Peyer's patch (tissue), 4 donors: ENCODE measurements around the gene RPS6KA4. TPM values are rescaled to one million over a fixed set of nuclear protein-coding genes. Genes with fewer than 3 reads are reported as not detected.

Experiments
- DNase-seq, 3 donors: peaks; one replicate each; pipeline ENCODE4 v3.0.0-alpha.2; 2017 to 2019
- H3K27ac ChIP-seq, 4 donors: fragments of 200-600 bp; sonication (generic); one replicate each; pipeline ENCODE4 v1.5.1; 2016 to 2019
- H3K27me3 ChIP-seq, 2 donors: fragments of 200-600 bp; sonication (generic); one replicate each; pipeline ENCODE4 v1.5.1; 2019
- H3K36me3 ChIP-seq, 3 donors: fragments of 200-600 bp; sonication (generic); one replicate each; pipeline ENCODE4 v1.5.1; 2016 to 2019
- H3K4me1 ChIP-seq, 4 donors: fragments of 200-600 bp; sonication (generic); one replicate each; pipeline ENCODE4 v1.5.1; 2016 to 2019
- H3K4me3 ChIP-seq, 4 donors: fragments of 200-600 bp; sonication (generic); 1 replicate in 3 of 4; 2 replicates in 1 of 4; pipeline ENCODE4 v1.5.1; 2016 to 2019; ENCODE audit warnings: mild to moderate bottlenecking in 1 of 4
- H3K9me3 ChIP-seq, 4 donors: fragments of 200-600 bp; sonication (generic); one replicate each; pipeline ENCODE4 v1.5.1; 2016 to 2019; ENCODE audit warnings: mild to moderate bottlenecking in 1 of 4
- POLR2A ChIP-seq, 2 donors: fragments of 450-650 bp; IDR thresholded peaks; one replicate each; pipeline ENCODE4 v1.5.1; 2017; ENCODE audit warnings: antibody characterized with exemption in 2 of 2, mild to moderate bottlenecking in 2 of 2, moderate library complexity in 2 of 2
- total RNA-seq, 4 donors: library from RNA; depleted of rRNA; stranded (reverse); fragments of >200 nt; gene quantifications; one replicate each; pipeline ENCODE4 v1.1.0, GENCODE V29; 2016
- TF ChIP-seq, protein P1 (sequence below), 6 experiments: fragments of 450-650 bp in 4 of 6; fragments of 200-600 bp in 2 of 6; sonication (generic) in 1 of 6; IDR thresholded peaks; one replicate each; pipeline ENCODE4 v1.5.1; 2017 to 2019; ENCODE audit warnings: antibody characterized with exemption in 6 of 6, mild to moderate bottlenecking in 3 of 6, moderate library complexity in 1 of 6

The RPS6KA4 gene
- total RNA-seq, 4 donors from 2014 or later = 27.8 to 95.7 (median 40.1) TPM

DNA sequence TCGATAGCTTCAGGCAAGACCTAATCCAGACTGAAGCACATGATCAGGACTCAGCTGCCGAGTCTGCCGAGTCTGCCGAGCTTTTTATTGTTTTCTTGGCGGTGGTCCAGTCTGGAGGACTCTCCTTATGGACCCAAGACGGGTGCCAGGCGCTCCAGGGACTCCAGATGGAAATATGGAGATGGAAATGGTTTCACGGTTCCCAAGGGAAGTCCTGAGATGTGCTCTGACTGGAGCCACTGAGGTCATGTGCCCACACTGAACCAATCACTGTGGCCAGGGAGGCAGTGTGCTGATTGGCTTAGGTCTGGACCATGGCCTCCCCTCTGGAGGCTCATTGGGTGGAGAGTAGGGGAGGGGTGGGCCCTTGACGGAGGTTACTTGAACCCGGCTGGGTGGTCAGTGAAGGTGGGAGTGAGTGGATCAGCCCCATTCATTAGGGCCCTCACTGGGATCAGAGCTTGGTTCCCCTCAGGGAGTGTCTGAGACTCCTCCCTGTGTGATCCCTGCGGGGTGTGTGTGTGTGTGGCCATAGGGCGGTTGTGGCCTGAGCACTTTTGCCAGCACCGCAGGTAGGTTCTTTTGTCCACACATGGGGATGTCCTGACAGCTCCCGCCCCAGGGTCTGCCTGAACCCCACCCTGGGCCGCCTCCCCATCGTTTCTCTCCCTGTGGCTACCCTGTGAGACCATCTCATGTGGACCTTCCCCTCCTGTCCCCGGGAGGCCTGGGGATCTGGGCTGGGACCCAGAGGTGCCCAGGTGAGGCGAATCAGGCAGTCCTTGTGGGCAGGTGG, 14.0 kb downstream of the RPS6KA4 start:
- no peak overlapping the region for H3K27ac ChIP-seq
- H3K27me3 ChIP-seq = no peaks in the 10 kb centered on the region
- H3K4me1 ChIP-seq = no peaks in the 10 kb centered on the region
- peak overlapping the region in 1 of 4 donors; percentile 32 for H3K4me3 ChIP-seq
- TF ChIP-seq, protein P1, sequence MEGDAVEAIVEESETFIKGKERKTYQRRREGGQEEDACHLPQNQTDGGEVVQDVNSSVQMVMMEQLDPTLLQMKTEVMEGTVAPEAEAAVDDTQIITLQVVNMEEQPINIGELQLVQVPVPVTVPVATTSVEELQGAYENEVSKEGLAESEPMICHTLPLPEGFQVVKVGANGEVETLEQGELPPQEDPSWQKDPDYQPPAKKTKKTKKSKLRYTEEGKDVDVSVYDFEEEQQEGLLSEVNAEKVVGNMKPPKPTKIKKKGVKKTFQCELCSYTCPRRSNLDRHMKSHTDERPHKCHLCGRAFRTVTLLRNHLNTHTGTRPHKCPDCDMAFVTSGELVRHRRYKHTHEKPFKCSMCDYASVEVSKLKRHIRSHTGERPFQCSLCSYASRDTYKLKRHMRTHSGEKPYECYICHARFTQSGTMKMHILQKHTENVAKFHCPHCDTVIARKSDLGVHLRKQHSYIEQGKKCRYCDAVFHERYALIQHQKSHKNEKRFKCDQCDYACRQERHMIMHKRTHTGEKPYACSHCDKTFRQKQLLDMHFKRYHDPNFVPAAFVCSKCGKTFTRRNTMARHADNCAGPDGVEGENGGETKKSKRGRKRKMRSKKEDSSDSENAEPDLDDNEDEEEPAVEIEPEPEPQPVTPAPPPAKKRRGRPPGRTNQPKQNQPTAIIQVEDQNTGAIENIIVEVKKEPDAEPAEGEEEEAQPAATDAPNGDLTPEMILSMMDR (IDR thresholded peaks at IDR 0.05) = no peak
- TF ChIP-seq POLR2A (IDR thresholded peaks at IDR 0.05) = no peak
- no peaks in the 10 kb centered on the region for H3K9me3 ChIP-seq
- no peak for DNase-seq
- peaks cover 0 to 35% (median 0%) of the 10 kb centered on the region in 3 donors for H3K36me3 ChIP-seq

DNA sequence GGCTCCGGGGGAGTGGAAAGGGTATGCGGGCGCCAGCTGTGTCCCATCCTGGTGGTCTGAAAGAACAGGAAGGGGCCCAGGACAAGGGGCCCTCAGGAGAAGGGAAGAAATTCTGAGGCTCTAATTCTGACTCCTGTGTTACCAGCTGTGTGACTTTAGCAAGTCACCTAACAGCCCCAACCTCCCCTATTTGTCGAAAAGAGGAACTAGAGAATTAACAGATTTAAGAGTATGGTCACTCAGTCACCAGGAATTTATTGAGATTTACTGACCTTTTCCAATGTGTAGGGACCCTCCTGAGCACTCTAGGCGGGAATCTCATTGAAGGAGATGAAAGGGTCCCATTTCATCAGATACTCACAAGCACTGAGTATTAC, 14.6 kb downstream of the RPS6KA4 start:
- DNase-seq = no peak
- TF ChIP-seq POLR2A (IDR thresholded peaks at IDR 0.05) = no peak
- TF ChIP-seq, protein P1 (IDR thresholded peaks at IDR 0.05) = no peak
- no peaks in the 10 kb centered on the region for H3K27me3 ChIP-seq
- no peak overlapping the region for H3K27ac ChIP-seq
- peaks cover 0 to 29% (median 0%) of the 10 kb centered on the region in 3 donors for H3K36me3 ChIP-seq
- no peaks in the 10 kb centered on the region for H3K4me1 ChIP-seq
- H3K9me3 ChIP-seq = no peaks in the 10 kb centered on the region
- peak overlapping the region in 1 of 4 donors; percentile 32 for H3K4me3 ChIP-seq

DNA sequence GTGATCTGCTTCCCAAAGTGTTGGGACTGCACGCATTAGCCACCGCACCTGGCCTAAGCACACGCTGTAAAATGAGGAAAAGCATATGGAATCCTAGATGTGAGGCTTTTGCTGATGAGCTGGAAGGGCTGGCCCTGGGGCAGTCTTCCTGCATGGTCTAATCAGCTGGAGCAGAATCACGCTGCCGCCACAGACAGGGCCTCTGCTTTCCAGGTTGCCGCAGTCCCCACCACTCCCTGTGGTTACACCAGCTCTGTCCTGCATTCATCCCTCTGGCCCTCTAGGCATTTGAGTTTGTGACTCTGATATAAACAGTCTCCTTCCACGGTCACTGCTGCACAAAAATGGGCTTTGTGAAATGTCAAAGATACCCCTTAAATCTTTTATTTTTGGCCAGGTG, 17.1 kb downstream of the RPS6KA4 start:
- no peak overlapping the region for H3K27ac ChIP-seq
- DNase-seq = no peak

DNA sequence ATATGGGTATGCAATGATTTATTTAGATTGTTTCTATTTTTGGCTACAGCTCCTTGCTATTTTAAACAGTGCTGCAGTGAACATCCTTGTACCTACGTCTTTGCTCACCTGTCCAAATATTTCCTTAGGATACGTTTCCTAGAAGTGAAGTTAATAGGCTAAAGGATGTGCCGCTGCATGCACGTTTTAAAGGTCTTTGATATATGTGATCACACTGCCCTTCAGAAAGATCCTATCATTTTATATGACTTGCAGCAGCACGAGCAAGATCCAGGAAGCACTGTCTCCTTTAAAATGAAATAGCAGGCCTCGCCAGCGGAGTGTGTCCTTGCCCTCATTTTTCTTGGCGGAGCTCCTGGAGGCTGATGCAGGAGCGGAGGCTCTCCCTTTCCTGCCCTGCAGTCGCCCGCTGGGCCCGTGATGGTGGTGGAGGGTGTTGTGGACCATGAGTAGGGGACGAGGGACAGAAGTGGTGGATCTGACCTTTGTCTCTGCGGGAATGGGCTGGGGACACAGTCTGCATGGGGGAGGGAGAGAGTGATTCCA, 19.4 kb downstream of the RPS6KA4 start:
- Histone ChIP-seq H3K36me3 (no peaks in the 10 kb centered on the region), H3K4me3 (no peak overlapping the region), H3K27ac (no peak overlapping the region), H3K27me3 (no peaks in the 10 kb centered on the region), H3K4me1 (no peaks in the 10 kb centered on the region), H3K9me3 (no peaks in the 10 kb centered on the region)
- DNase-seq = no peak
- TF ChIP-seq, protein P1 (IDR thresholded peaks at IDR 0.05) = no peak
- TF ChIP-seq POLR2A (IDR thresholded peaks at IDR 0.05) = no peak

More for the DNA sequence above, 17.1 kb downstream of the RPS6KA4 start:
- Histone ChIP-seq H3K36me3 (peaks cover 0 to 7% (median 0%) of the 10 kb centered on the region in 3 donors), H3K4me1 (no peaks in the 10 kb centered on the region), H3K4me3 (no peak overlapping the region), H3K27me3 (no peaks in the 10 kb centered on the region), H3K9me3 (no peaks in the 10 kb centered on the region)
- TF ChIP-seq, protein P1 (IDR thresholded peaks at IDR 0.05) = no peak
- TF ChIP-seq POLR2A (IDR thresholded peaks at IDR 0.05) = no peak

DNA sequence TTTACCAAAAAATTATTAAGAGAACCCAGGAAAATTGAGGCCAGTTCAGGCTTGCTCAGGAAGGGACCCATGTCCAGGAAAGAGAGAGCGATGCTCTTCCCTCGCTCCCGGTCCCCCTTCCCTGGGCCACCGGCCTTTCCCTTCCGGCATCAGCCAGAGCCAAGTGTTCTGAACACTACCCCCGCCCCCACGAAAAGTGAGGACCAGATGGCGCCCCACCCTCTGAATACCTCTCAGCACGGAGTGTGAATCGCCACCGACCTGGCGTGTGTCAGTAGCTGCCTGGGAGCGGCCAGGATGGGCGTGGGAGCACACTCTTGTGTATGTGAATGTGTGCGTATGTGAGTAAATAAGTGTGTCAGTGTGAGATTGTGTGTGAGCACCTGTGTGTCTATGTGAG, 20.2 kb downstream of the RPS6KA4 start:
- no peaks in the 10 kb centered on the region for H3K4me1 ChIP-seq
- H3K36me3 ChIP-seq = no peaks in the 10 kb centered on the region
- H3K4me3 ChIP-seq = no peak overlapping the region
- H3K9me3 ChIP-seq = no peaks in the 10 kb centered on the region
- no peak for TF ChIP-seq POLR2A (IDR thresholded peaks at IDR 0.05)
- TF ChIP-seq, protein P1 (IDR thresholded peaks at IDR 0.05) = no peak
- H3K27ac ChIP-seq = no peak overlapping the region
- DNase-seq = no peak
- H3K27me3 ChIP-seq = no peaks in the 10 kb centered on the region
